NCI-H187 (cell line): Measurements from ENCODE around the gene CKS1B.

Experiments
- DNase-seq, 2 experiments: peaks; one replicate each; lab custom pipeline; 2025; lab: John Stamatoyannopoulos, UW

Gene CKS1B

GRCh38 chr1:154945962-154946850 lies 28.3 kb upstream of the CKS1B start:
- DNase-seq, result no peak

- no peak for DNase-seq
Measured at GRCh38 chr1:154948079-154948478, 26.4 kb upstream of the CKS1B start.

DNA sequence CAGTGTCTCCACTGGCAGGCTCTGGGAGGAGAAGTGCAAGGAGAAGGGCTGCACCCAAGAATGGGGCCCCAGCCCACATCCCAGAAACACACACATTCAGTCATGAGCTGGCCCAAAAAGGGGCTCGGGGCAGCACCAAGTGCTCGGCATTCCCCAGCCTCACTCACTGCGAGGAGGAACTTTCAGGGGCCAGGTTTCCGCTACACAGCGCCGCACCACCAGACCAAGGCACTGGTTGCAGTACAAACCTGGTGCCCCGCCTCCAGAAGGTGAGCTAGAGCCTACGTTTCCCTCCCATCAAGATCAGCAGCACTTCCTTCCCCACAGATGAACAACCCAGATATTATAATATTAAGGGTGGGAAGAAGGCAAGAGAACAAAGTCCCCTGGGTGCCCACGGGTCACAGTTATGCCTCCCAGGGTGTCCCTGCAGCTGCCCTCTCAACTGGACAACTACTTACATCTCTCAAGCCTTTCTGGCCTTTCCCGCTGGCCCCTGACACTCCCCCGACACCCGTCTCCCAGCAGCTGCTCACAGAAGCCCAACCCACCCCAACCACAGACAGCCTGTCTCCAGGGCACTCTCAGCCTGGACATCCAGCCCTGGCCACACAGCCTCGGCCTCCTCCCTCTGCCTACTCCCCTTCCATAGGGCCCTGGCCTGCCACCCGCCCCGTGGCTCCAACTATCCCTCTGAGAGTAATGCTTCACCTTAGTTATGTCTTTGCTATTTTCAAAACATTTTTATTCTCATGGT lies 22.4 kb upstream of the CKS1B start:
- DNase-seq, result no peak

DNA sequence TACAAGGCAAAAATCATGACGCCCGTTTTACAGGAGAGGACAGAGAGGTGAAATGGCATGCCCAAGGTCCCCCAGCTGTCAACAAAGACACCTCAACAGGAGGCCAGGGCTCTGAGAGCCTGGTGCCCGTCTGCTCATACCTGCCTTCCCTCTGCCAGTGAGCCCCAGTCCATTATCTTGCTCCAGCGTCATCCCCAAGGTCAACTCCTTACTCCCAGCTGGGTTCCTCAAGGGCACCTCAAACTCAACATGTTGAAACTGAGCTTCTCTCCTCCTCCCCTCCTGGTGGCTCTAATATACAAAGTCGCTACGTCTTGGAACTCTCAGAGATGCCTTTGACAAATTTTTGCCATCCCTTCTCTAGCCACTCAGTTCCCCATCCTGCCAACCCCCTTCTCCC lies 21.8 kb upstream of the CKS1B start:
- no peak for DNase-seq

DNA sequence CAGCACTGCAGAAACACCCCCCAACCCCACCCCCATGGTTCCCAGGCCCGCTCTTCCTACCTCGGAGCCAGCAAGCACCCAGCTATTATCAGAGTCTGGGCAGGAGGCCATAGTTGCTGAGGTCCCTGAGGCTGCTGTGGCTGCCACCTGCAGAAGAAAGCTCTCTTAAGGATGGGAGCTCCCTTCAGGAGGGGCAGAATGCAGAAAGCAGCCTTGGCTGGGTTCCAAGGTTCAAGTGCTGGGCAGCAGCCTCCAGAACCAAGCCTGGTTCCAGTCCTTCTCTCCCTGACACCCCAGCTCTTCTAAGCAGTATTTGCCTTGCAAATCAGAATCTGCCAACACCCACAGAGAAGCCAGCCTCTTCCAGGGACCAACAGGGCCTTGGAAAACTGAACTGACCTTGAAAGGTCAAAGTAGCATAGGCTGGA lies 20.9 kb upstream of the CKS1B start:
- DNase-seq, result peak in 1 of 2 experiments; percentile 15

GRCh38 chr1:154954541-154954940 lies 19.9 kb upstream of the CKS1B start:
- no peak for DNase-seq

DNA sequence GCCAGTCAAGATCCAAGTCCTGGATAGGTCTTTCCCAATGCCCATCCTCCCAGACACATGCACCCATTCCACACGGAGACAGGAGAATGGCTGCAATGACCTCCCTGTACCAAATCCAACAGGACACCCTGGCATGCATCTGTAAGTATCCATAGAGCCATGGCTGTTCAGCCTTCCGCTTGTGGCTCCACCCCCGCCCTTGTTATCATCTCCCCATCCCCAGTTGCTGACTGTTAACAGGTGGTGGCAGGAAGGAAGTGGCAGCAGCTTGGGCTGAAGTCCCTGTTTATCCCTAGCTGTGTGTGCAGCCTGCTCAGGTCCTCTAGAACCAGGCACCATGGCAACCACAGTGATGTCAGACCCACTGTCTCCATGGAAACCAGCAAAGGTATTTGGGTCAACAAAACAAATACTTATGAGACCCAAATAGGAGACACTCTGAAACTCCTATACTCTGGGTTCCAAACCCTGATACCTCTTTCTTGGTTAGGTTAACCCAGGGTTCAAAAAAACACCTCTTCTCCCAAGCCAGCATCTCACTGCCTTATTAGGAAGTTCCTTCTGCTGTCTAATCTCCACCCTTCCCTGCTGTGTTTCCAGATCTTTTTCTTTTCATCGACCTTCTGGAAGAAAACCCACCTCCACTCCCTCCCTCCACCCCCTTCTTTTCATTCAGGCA lies 19.3 kb upstream of the CKS1B start:
- DNase-seq, result peak in 1 of 2 experiments; percentile 16

GRCh38 chr1:154955718-154956543 lies 18.6 kb upstream of the CKS1B start, which contains the start of gene PBXIP1:
PBXIP1 (minus strand) TSS chr1:154956099; CDS start chr1:154953721, 2,378 bp downstream.
- peak; percentile 88 to 97 for DNase-seq

- no peak for DNase-seq
Measured at GRCh38 chr1:154956544-154956941, 17.9 kb upstream of the CKS1B start.

DNA sequence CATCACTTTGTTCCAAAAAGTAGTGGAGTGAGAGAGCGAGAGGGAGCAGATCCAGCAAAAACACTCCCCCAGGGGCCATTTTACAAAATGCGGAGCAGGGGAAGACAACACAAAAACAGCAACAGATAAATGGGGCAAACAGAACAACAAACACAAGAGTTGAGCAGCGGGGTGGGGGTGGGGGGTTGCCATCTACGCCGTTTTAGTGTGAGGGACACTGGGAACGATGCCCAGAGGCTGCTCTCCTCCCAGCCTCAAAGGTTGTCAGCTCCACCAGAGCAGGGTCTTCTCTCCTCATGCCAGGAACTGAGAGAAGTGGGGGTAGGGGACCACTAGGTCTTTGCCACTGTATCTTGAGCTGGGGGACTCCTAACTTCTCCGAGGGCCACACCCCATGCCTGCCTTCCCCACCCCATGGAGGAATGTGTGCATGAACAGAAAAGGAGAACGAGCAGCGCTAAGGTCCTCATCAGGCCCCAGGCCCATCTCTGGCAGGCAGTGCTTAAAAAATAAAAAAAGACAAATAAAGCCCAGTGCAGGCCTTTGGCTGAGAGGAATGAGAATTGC lies 17.3 kb upstream of the CKS1B start:
- DNase-seq, result no peak

GRCh38 chr1:154958036-154958435 lies 16.4 kb upstream of the CKS1B start:
- DNase-seq, result no peak

DNA sequence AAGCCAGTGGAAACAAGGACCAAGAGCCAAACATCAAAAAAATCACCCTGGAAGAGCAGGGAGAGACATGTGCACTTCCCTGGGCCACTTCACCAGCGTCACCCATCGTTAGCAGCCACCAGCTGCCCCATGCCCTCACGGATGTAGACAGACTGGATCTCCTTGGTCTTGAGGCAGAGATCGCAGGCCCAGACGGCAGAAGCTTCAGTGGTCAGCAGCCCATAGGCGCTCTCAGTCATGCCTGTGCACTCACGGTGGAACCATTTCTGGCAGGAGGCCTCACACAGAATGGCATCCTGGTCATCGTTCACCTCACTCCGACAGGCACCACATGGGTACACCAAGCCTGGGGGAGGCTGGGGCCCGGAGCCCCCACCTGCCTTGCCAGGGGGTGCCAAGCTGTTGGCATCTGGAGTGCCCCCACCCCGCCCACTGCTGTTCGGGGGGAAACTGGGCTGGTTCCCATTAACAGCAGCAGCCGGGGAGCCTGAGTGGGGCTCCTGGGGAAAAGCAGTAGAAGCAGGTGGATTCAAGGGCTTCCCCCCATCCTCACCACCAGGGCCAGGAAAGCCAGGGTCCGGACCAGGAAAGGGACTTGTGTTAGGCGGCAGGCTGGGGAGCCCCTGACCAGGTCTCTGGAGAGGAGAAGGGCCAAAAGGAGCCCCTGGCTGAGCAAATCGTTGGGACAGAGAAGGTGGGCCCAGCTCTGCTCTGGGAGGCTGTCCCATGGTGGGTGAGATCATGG lies 15.6 kb upstream of the CKS1B start:
- DNase-seq, result no peak

- no peak for DNase-seq
Measured at GRCh38 chr1:154959426-154959780, 15.1 kb upstream of the CKS1B start.

- no peak for DNase-seq
Measured at GRCh38 chr1:154960446-154961136, 13.9 kb upstream of the CKS1B start.

- peak; percentile 73 to 93 for DNase-seq
Measured at GRCh38 chr1:154961207-154962155, 13.0 kb upstream of the CKS1B start, which contains the start of gene PYGO2. PYGO2 (minus strand) TSS chr1:154961782; CDS start chr1:154961576, 206 bp downstream.

GRCh38 chr1:154962156-154962749 lies 12.2 kb upstream of the CKS1B start:
- peak in 1 of 2 experiments; percentile 65 for DNase-seq

DNA sequence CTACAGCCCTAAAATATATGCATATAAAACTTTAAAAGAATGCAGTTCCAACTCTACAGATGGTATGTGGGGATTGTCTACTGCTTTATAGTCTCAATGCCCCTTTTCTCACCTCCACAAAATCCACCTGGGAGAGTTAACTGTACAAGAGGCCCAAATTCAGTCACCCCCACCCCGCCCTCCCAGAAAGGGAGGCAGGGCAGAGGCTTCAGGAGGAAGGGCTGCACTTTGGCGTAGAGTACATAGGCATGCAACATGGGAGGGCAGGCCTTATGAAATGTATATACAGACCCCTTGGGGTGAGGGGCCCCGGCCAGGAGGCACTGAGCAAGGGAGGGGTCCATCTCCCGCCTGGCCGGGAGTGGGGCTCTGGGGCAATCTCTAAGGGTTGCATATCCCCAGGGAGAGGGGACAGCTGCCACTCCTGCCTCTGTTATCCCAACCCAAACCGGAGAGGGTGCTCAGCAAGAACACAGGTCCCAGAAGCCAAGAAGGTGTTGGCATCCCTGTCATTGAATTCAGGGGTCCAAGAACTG lies 11.6 kb upstream of the CKS1B start:
- DNase-seq, result no peak

- DNase-seq, result no peak
Measured at GRCh38 chr1:154963643-154964042, 10.8 kb upstream of the CKS1B start.
